ENCODE measurements around the gene TM9SF2. TPM values are rescaled to one million over a fixed set of nuclear protein-coding genes. Genes with fewer than 3 reads are reported as not detected.

The TM9SF2 gene
- polyA plus RNA-seq, 2 donors = 26.3 to 48.0 TPM

DNA sequence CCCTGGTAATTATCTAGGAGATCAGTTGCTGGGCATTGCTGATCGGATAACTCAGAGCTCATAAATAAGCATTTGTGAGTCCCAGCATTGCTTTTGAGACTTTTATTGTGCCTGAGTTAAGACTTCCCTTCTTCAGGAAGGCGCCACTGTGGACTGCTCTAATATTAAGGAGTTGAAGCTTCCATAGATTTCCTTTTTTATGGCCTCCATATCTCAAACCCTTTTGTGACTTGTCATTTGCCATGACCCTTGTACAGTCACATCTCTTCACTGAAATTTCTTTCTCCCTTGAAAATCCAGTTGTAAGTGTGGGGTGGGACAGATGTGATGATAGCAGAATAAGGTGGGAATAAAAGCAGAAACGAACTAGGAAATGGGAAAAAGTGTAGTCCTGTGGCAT lies 6.3 kb downstream of the TM9SF2 start:
- Histone ChIP-seq H3K36me3 (ENCODE audit: control insufficient read depth in 2 of 2, insufficient read depth in 2 of 2, low read length in 1 of 2) (peaks cover 0 to 8% of the 10 kb centered on the region in 2 donors), H3K4me1 (ENCODE audit: control insufficient read depth in 2 of 2, insufficient read depth in 2 of 2, low read length in 1 of 2) (no peaks in the 10 kb centered on the region), H3K9me3 (ENCODE audit: control insufficient read depth in 2 of 2, insufficient read depth in 1 of 2, low read depth in 1 of 2, low read length in 1 of 2) (peaks cover 0 to 4% of the 10 kb centered on the region in 2 donors), H3K27me3 (ENCODE audit: control insufficient read depth in 1 of 2, insufficient read depth in 2 of 2, low read length in 2 of 2) (no peaks in the 10 kb centered on the region), H3K27ac (ENCODE audit: low read depth in 2 of 2, low read length in 1 of 2) (no peak overlapping the region), H3K4me3 (ENCODE audit: low read depth in 1 of 2, low read length in 2 of 2) (no peak overlapping the region)
- WGBS, 2 donors = 85 to 89% methylated on average over 3 of the region's 3 CpGs

DNA sequence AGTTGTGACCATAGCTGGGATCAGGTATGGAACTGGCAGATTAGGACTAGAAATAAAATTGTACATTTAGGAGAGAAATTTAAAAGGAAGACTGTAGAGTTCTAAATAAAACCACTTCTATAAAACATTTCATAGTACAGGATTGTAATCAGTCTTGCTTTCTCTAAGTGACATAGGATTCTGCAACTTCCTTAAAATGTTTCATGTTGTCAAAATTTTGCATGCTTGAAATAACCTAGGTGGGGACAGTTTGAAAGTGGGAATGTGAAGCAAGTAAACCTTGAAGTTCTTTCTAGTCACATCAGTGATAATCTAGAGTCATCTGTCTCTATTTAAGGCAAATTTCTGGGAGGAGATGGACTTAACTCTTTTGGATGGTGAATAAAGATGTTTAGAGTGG lies 6.7 kb downstream of the TM9SF2 start:
- no peak overlapping the region for H3K27ac ChIP-seq (ENCODE audit: low read depth in 2 of 2, low read length in 1 of 2)

DNA sequence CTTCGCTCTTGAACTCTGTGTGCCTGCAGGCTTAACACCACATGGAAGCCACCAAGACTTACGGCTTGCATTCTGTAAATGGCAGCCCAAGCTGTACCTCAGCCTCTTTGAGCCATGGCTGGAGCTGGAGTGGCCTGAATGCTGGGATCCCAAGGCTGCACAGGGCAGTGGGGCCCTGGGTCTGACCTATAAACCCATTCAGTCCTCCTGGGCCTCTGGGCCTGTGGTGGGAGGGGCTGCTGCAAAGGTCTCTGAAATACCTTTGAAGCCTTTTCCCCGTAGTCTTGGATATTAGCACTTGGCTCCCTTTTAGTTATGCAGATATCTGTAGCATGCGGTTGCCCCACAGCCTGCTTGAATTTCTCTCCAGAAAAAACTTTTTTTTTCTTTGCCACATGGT lies 8.2 kb downstream of the TM9SF2 start:
- Histone ChIP-seq H3K4me1 (ENCODE audit: control insufficient read depth in 2 of 2, insufficient read depth in 2 of 2, low read length in 1 of 2) (no peaks in the 10 kb centered on the region), H3K27me3 (ENCODE audit: control insufficient read depth in 1 of 2, insufficient read depth in 2 of 2, low read length in 2 of 2) (no peaks in the 10 kb centered on the region)
- WGBS, 2 donors = 98 to 99% methylated on average over 4 of the region's 4 CpGs

More for the DNA sequence above, 6.7 kb downstream of the TM9SF2 start:
- H3K27me3 ChIP-seq (ENCODE audit: control insufficient read depth in 1 of 2, insufficient read depth in 2 of 2, low read length in 2 of 2) = no peaks in the 10 kb centered on the region
- peaks cover 0 to 8% of the 10 kb centered on the region in 2 donors for H3K36me3 ChIP-seq (ENCODE audit: control insufficient read depth in 2 of 2, insufficient read depth in 2 of 2, low read length in 1 of 2)
- no peak overlapping the region for H3K4me3 ChIP-seq (ENCODE audit: low read depth in 1 of 2, low read length in 2 of 2)
- H3K9me3 ChIP-seq (ENCODE audit: control insufficient read depth in 2 of 2, insufficient read depth in 1 of 2, low read depth in 1 of 2, low read length in 1 of 2) = peaks cover 0 to 4% of the 10 kb centered on the region in 2 donors
- no peaks in the 10 kb centered on the region for H3K4me1 ChIP-seq (ENCODE audit: control insufficient read depth in 2 of 2, insufficient read depth in 2 of 2, low read length in 1 of 2)

DNA sequence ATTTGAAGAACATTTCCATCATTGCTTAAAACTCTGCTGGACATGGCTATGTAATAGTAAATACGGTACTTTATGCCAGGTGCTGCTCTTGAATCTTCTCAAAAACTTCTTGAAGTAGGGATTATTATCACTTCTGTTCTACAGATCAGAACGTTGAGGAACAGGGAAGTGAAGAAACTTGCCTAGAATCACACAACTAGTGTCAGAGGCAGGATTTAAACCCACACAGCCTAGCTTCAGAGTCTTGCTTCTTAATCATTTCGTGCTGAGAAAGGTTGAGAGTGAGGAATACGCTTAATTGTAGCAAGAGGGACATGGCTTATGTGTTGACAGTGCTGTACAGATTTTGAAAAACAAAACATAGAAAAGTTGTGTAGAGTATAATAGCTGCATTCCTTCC lies 13.5 kb downstream of the TM9SF2 start:
- 80 to 90% methylated on average over 4 of the region's 4 CpGs for WGBS, 2 donors
- H3K36me3 ChIP-seq (ENCODE audit: control insufficient read depth in 2 of 2, insufficient read depth in 2 of 2, low read length in 1 of 2) = no peaks in the 10 kb centered on the region
- H3K27me3 ChIP-seq (ENCODE audit: control insufficient read depth in 1 of 2, insufficient read depth in 2 of 2, low read length in 2 of 2) = no peaks in the 10 kb centered on the region
- no peaks in the 10 kb centered on the region for H3K9me3 ChIP-seq (ENCODE audit: control insufficient read depth in 2 of 2, insufficient read depth in 1 of 2, low read depth in 1 of 2, low read length in 1 of 2)
- H3K4me1 ChIP-seq (ENCODE audit: control insufficient read depth in 2 of 2, insufficient read depth in 2 of 2, low read length in 1 of 2) = no peaks in the 10 kb centered on the region
- H3K4me3 ChIP-seq (ENCODE audit: low read depth in 1 of 2, low read length in 2 of 2) = no peak overlapping the region
- H3K27ac ChIP-seq (ENCODE audit: low read depth in 2 of 2, low read length in 1 of 2) = no peak overlapping the region

More for the DNA sequence above, 8.2 kb downstream of the TM9SF2 start:
- Histone ChIP-seq H3K36me3 (ENCODE audit: control insufficient read depth in 2 of 2, insufficient read depth in 2 of 2, low read length in 1 of 2) (peaks cover 0 to 8% of the 10 kb centered on the region in 2 donors), H3K4me3 (ENCODE audit: low read depth in 1 of 2, low read length in 2 of 2) (no peak overlapping the region), H3K27ac (ENCODE audit: low read depth in 2 of 2, low read length in 1 of 2) (no peak overlapping the region), H3K9me3 (ENCODE audit: control insufficient read depth in 2 of 2, insufficient read depth in 1 of 2, low read depth in 1 of 2, low read length in 1 of 2) (peaks cover 0 to 4% of the 10 kb centered on the region in 2 donors)

DNA sequence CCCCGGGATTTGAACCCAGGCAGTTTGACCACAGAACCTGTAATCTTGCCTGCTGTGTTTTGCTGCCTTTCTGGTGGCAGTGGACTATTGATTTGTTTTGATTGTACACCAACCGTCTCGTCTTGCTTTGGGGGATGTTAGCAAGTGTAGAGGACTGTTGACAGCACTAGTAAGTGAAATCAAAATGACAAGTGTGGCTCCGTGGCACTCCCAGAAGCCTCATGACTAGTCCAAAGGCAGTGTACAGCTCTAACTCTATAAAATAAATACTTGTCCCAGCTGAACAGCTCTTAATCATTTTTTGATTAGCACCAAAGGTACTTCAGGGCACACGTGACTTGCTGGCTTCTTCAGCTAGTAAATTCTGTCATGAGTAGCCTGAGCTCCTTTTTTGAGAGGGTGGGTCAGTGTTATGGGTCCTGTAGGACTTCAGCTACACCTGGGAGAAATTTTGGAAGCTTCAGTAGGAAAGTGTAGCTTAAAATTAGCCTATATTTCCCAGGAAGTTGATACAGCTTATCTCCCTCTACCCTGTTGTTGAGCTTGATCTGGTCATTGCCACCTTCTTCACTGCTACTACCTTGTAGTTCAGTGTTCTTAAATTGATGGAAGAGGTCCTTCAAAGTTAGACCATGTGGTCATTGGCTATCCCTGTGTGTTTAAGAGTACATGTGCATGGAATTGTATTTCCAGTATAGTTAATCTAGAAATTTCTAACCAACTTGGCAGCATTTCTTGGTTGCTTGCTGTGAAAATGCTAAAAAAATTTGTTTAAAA lies 15.1 kb downstream of the TM9SF2 start:
- WGBS, 2 donors = 69 to 76% methylated on average over 5 of the region's 5 CpGs
- Histone ChIP-seq H3K27ac (ENCODE audit: low read depth in 2 of 2, low read length in 1 of 2) (no peak overlapping the region), H3K4me1 (ENCODE audit: control insufficient read depth in 2 of 2, insufficient read depth in 2 of 2, low read length in 1 of 2) (no peaks in the 10 kb centered on the region), H3K4me3 (ENCODE audit: low read depth in 1 of 2, low read length in 2 of 2) (no peak overlapping the region), H3K9me3 (ENCODE audit: control insufficient read depth in 2 of 2, insufficient read depth in 1 of 2, low read depth in 1 of 2, low read length in 1 of 2) (no peaks in the 10 kb centered on the region), H3K27me3 (ENCODE audit: control insufficient read depth in 1 of 2, insufficient read depth in 2 of 2, low read length in 2 of 2) (no peaks in the 10 kb centered on the region), H3K36me3 (ENCODE audit: control insufficient read depth in 2 of 2, insufficient read depth in 2 of 2, low read length in 1 of 2) (no peaks in the 10 kb centered on the region)

DNA sequence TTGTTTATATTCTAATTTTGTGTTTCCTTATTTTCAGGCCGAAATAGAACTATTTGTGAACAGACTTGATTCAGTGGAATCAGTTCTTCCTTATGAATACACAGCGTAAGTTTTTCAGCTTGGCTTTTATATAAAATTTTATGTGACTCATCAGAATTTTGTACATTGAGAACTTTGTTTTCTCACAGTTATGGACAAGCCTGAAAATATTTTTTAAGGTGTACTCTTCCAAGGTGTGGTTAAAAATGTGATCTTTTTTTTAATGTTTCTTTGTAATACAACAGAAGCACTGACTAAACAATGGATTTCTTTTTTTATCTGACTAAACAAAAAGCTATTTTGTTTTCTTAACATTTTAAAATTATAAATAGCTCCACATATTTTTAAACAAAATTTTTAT lies 16.3 kb downstream of the TM9SF2 start:
- WGBS, 2 donors = 71 to 79% methylated on average over 2 of the region's 2 CpGs
- Histone ChIP-seq H3K27me3 (ENCODE audit: control insufficient read depth in 1 of 2, insufficient read depth in 2 of 2, low read length in 2 of 2) (no peaks in the 10 kb centered on the region), H3K9me3 (ENCODE audit: control insufficient read depth in 2 of 2, insufficient read depth in 1 of 2, low read depth in 1 of 2, low read length in 1 of 2) (no peaks in the 10 kb centered on the region), H3K27ac (ENCODE audit: low read depth in 2 of 2, low read length in 1 of 2) (no peak overlapping the region), H3K36me3 (ENCODE audit: control insufficient read depth in 2 of 2, insufficient read depth in 2 of 2, low read length in 1 of 2) (peaks cover 0 to 2% of the 10 kb centered on the region in 2 donors), H3K4me3 (ENCODE audit: low read depth in 1 of 2, low read length in 2 of 2) (no peak overlapping the region), H3K4me1 (ENCODE audit: control insufficient read depth in 2 of 2, insufficient read depth in 2 of 2, low read length in 1 of 2) (no peaks in the 10 kb centered on the region)

DNA sequence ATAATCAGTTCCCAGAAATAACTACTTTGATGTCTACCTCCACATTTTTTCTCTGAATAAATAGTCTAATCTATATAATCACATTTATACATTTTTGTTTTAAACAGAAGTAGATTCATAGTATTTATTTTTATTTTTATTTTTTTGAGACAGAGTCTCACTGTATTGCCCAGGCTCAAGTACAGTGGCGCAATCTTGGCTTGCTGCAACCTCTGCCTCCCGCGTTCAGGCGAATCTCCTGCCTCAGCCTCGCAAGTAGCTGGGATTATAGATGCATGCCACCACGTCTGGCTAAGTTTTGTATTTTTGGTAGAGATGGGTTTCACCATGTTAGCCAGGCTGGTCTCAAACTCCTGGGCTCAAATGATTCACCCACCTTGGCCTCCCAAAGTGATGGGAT lies 16.7 kb downstream of the TM9SF2 start:
- Histone ChIP-seq H3K9me3 (ENCODE audit: control insufficient read depth in 2 of 2, insufficient read depth in 1 of 2, low read depth in 1 of 2, low read length in 1 of 2) (no peaks in the 10 kb centered on the region), H3K36me3 (ENCODE audit: control insufficient read depth in 2 of 2, insufficient read depth in 2 of 2, low read length in 1 of 2) (peaks cover 0 to 2% of the 10 kb centered on the region in 2 donors), H3K27me3 (ENCODE audit: control insufficient read depth in 1 of 2, insufficient read depth in 2 of 2, low read length in 2 of 2) (no peaks in the 10 kb centered on the region), H3K27ac (ENCODE audit: low read depth in 2 of 2, low read length in 1 of 2) (no peak overlapping the region), H3K4me1 (ENCODE audit: control insufficient read depth in 2 of 2, insufficient read depth in 2 of 2, low read length in 1 of 2) (no peaks in the 10 kb centered on the region), H3K4me3 (ENCODE audit: low read depth in 1 of 2, low read length in 2 of 2) (no peak overlapping the region)
- 94 to 95% methylated on average over 6 of the region's 6 CpGs for whole genome bisulfite sequencing, 2 donors

DNA sequence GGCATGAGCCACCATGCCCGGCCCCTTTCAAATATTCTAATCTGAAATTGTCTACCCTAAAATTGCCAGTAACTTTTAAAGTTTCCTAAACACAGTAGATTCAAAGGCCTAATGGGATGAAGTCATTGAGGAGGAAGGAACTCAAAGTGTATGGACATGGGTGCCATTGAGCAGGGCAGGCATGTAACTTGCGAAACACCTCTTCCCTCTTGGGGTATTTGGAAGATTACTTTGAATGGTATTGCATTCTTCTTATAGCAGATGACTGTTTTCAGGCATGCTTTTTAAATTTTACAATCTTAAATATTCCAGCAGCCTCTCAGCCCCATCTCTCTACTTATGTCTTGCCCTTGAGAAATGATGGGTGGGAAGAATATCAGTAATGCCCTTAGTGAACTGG lies 21.0 kb downstream of the TM9SF2 start:
- Histone ChIP-seq H3K4me3 (ENCODE audit: low read depth in 1 of 2, low read length in 2 of 2) (no peak overlapping the region), H3K27ac (ENCODE audit: low read depth in 2 of 2, low read length in 1 of 2) (no peak overlapping the region), H3K9me3 (ENCODE audit: control insufficient read depth in 2 of 2, insufficient read depth in 1 of 2, low read depth in 1 of 2, low read length in 1 of 2) (no peaks in the 10 kb centered on the region), H3K27me3 (ENCODE audit: control insufficient read depth in 1 of 2, insufficient read depth in 2 of 2, low read length in 2 of 2) (no peaks in the 10 kb centered on the region), H3K4me1 (ENCODE audit: control insufficient read depth in 2 of 2, insufficient read depth in 2 of 2, low read length in 1 of 2) (no peaks in the 10 kb centered on the region), H3K36me3 (ENCODE audit: control insufficient read depth in 2 of 2, insufficient read depth in 2 of 2, low read length in 1 of 2) (peaks cover 0 to 12% of the 10 kb centered on the region in 2 donors)
- 95 to 98% methylated on average over 2 of the region's 2 CpGs for WGBS, 2 donors

DNA sequence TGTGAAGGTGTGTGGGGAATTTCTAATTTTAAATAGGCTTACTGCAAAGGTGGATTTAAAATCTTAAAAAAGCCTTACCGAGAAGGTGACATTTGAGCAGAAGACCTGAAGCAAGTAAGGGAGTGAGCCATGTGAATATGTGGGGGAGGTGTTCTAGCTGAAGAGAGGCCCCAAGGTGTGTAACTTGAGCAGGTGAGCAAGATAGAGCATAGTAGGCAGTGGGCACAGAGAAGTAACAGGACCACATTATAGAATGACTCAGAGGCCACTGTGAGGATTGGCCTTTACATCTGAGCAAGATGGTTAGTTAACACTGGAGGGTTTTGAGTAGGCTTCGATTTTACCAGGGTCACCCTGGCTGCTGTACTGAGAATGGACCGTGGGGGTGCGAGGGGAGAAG lies 22.6 kb downstream of the TM9SF2 start:
- Histone ChIP-seq H3K36me3 (ENCODE audit: control insufficient read depth in 2 of 2, insufficient read depth in 2 of 2, low read length in 1 of 2) (peaks cover 0 to 12% of the 10 kb centered on the region in 2 donors), H3K9me3 (ENCODE audit: control insufficient read depth in 2 of 2, insufficient read depth in 1 of 2, low read depth in 1 of 2, low read length in 1 of 2) (no peaks in the 10 kb centered on the region), H3K4me3 (ENCODE audit: low read depth in 1 of 2, low read length in 2 of 2) (no peak overlapping the region), H3K27me3 (ENCODE audit: control insufficient read depth in 1 of 2, insufficient read depth in 2 of 2, low read length in 2 of 2) (no peaks in the 10 kb centered on the region), H3K4me1 (ENCODE audit: control insufficient read depth in 2 of 2, insufficient read depth in 2 of 2, low read length in 1 of 2) (no peaks in the 10 kb centered on the region), H3K27ac (ENCODE audit: low read depth in 2 of 2, low read length in 1 of 2) (no peak overlapping the region)
- WGBS, 2 donors = 95 to 97% methylated on average over 4 of the region's 4 CpGs

DNA sequence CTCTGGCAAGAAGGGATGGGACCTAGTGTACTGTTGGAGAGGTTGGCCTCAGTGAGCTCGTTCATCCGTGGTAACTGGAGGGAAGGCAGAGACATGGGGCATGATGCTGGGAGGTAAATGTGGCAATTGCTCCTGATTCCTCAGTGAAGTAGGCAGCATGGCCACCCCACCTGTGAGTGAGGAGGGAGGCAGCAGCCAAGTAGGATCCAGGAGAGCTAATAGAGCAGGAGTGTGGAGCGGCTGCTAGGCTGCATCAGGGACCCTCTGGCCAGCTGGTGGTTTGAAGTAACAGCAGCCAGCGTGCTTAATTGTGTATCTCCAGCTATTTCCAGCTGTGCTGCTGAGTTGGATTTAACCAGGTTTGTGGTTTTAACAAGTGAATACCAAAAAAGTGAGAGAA lies 24.7 kb downstream of the TM9SF2 start:
- Histone ChIP-seq H3K4me1 (ENCODE audit: control insufficient read depth in 2 of 2, insufficient read depth in 2 of 2, low read length in 1 of 2) (no peaks in the 10 kb centered on the region), H3K27ac (ENCODE audit: low read depth in 2 of 2, low read length in 1 of 2) (no peak overlapping the region), H3K27me3 (ENCODE audit: control insufficient read depth in 1 of 2, insufficient read depth in 2 of 2, low read length in 2 of 2) (no peaks in the 10 kb centered on the region), H3K9me3 (ENCODE audit: control insufficient read depth in 2 of 2, insufficient read depth in 1 of 2, low read depth in 1 of 2, low read length in 1 of 2) (no peaks in the 10 kb centered on the region), H3K36me3 (ENCODE audit: control insufficient read depth in 2 of 2, insufficient read depth in 2 of 2, low read length in 1 of 2) (peaks cover 0 to 12% of the 10 kb centered on the region in 2 donors), H3K4me3 (ENCODE audit: low read depth in 1 of 2, low read length in 2 of 2) (no peak overlapping the region)
- 93 to 95% methylated on average over 4 of the region's 4 CpGs for WGBS, 2 donors
